GM18951 (cell line): ENCODE data around the gene SSR3.
"Not testable (repeated sequence)": the region's sequence is repeated elsewhere in the genome, so short reads cannot be mapped to it uniquely, and the experiment has no call there.

Source experiments
- POLR2A ChIP-seq: IDR thresholded peaks from 4 replicates; pipeline ENCODE4 v1.6.1; 2011; ENCODE audit warnings: mild to moderate bottlenecking; ENCODE audit not compliant: insufficient read length, insufficient read depth; ENCODE audit errors: extremely low read depth
- in situ Hi-C: fragments of 300-500 bp; cut with MboI; formaldehyde crosslinking; loops from one replicate; pipeline ENCODE4 v1.12.0; 2022; ENCODE audit warnings: low sequenced_read_pairs, mixed read lengths, inconsistent platforms; ENCODE audit not compliant: unreplicated experiment

SSR3 gene

GRCh38 chr3:156586905-156587759, 32.2 kb upstream of the SSR3 start:
- no peak for TF ChIP-seq POLR2A
- in situ Hi-C loops = no loop called here

DNA sequence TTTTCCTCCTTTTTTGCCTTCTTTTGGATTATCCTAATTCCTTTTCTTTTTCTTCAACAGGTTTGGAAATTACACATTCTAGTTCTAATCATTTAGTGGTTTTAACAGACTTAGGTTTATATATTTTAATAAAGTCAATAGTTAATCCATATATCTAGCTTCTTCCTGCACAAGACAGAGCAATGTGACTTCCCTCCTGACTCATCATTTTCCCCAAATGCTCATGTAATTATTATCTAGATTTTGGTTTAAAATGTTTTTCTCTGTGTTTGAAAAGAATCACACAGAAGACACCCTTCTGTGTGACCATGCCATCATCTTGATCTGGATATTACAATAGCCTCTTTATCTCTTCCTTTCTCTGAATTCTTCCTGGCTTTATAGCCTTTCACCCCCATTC, 28.6 kb upstream of the SSR3 start:
- in situ Hi-C loops = no loop called here
- TF ChIP-seq POLR2A = no peak

- in situ Hi-C loops = no loop called here
- no peak for TF ChIP-seq POLR2A
These were observed 27.7 kb upstream of the SSR3 start for GRCh38 chr3:156582532-156583183.

DNA sequence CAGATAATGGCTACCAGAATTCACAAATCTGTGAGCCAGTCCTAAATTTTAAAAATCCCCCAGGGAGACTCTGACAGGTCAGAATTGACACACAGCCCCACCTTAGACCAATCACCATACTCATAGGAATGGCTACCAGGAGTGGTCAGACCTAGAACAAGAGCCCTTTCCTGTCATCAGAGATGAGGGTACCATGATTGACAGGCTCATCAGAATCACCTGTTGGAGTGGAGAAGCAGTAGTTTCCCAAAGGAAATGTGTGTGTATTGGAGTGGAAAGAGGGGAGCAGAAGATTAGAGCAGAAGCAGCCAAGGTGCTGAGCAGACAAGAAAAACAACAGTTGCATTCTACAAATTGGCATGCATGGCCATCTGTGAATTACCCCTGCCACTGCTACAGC, 27.0 kb upstream of the SSR3 start:
- no peak for TF ChIP-seq POLR2A
- in situ Hi-C loops = no loop called here

DNA sequence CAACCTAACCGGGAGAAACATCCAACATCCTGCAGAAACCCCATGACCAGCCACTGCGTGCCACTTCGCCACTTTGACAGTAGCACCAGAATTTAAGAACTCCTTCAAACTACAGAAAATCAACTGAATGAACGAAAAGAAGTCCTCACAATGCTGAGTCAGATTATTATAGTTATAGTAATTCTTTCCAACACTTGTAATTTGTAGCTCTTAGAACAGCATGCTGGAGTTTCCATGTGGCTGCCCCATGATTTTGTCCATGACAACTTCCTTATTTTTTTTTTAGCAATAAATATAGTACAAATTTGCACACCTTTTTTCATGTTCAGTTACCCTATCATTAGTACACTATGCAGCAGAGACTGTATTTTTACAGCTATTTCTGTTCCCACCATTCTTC, 26.1 kb upstream of the SSR3 start:
- no peak for TF ChIP-seq POLR2A
- in situ Hi-C loops = no loop called here

DNA sequence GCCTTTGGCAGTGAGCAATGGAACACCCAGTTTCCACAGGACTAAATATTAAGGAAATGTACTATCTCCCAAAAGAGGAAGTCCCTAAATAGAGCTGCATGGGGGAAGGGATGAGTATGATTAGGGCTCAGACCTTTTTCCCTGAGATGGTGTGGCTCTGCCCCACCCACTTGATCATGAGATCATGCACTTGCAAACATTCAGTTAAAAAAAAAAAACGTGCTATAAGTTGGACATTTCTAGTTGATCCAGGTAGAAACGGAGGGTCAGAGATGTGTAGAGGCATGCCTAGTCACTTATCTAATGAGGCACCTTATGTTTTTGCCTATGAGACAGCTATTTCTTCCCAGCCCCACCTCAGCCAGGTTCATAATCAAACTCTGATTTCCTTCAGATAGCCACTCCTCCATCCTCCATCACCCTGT, 24.5 kb upstream of the SSR3 start:
- TF ChIP-seq POLR2A = no peak

GRCh38 chr3:156577736-156578135, 22.8 kb upstream of the SSR3 start:
- no peak for TF ChIP-seq POLR2A
- in situ Hi-C loops = no loop called here

More for the DNA sequence above, 24.5 kb upstream of the SSR3 start:
- in situ Hi-C loops = no loop called here

DNA sequence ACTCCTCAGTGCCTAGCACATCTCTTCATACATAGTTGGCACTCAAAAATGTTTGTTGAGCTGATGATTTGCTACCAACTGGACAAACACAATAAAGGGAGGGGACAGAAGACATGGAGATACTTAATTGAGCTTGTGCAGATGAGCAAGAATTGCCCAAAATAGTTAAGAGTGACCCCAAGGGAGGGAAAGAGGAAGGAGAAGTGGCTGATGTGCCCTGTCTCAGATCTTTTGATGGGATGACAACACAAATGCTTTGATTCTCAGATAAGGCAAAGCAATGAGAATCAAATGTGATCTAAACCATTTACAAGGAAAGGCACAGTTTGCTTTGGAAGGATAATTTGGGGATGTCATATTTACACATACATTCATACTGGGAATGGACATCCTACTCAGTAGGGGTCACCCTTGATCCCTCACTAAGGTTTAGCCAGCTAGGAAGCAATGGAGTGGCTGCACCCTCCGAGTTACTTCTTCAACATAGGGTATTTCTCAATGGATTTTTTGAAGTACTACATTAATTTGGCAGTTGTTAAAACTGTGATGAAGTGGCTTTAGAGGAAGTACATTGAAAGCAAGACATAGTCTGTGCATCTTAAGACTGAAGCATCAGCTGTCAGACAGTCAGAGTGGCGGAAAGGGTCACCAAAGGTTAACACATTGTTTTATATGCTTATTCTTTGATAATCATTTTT, 21.9 kb upstream of the SSR3 start:
- in situ Hi-C loops = no loop called here
- no peak for TF ChIP-seq POLR2A

GRCh38 chr3:156576051-156576450, 21.1 kb upstream of the SSR3 start:
- in situ Hi-C loops = no loop called here
- no peak for TF ChIP-seq POLR2A

DNA sequence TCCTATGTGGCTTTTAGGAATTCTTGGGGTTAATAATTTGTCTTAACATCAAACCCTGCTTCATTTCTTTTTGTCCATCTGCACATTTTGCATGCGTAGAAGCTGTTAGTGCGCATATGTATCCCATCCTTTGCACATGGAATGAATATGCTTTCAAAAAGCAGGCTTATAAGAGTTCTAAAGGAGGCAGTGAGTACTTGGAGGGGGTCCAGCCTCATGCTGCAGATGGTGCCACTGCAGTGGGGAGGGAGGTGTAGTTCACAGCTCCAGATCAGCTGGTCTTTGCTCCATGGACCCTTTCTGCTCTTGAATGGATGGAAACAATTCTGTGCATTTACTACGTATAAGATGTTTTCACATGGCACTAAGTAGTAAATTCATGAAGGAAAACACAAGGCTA, 20.7 kb upstream of the SSR3 start:
- in situ Hi-C loops = no loop called here
- no peak for TF ChIP-seq POLR2A

- in situ Hi-C loops = not testable (repeated sequence)
These were observed 15.0 kb upstream of the SSR3 start for GRCh38 chr3:156569881-156570280.

- in situ Hi-C loops = not testable (repeated sequence)
These were observed 14.1 kb upstream of the SSR3 start for GRCh38 chr3:156569016-156569415.

DNA sequence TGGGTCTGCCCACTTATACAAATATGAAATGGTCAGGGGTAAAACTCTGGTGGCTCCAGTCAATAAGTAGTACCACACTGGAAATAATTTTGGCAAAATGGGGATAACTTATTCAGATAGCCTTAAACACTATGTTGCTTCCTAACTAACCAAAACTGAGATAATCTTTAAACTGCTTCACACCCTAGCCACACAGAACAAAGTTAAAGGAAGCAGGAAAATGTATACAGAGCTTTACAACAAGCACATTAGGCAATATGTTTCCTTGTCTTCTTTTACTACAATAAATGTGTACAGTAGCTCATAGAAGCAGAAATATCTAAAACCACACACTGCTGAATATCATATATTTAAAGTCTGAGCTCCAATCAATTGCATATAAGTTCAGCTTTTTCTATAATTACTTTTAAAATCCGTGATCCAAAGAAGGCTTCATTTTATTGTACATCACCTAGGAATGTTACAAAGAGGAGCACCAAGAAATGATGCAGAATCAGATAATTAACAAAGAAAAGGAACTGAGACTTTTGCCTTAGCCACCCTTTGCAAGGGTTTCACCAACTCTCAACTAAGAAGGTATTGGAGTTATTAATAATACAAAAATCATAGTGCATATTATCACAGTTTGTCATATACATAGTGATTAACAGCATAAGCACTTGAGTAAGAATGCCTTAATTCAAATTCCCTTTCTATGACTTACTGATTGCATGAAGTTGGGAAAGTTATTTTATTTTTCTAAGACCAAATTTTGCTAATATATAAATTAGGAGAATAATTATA, 9.2 kb upstream of the SSR3 start:
- in situ Hi-C loops = no loop called here
- TF ChIP-seq POLR2A = no peak

DNA sequence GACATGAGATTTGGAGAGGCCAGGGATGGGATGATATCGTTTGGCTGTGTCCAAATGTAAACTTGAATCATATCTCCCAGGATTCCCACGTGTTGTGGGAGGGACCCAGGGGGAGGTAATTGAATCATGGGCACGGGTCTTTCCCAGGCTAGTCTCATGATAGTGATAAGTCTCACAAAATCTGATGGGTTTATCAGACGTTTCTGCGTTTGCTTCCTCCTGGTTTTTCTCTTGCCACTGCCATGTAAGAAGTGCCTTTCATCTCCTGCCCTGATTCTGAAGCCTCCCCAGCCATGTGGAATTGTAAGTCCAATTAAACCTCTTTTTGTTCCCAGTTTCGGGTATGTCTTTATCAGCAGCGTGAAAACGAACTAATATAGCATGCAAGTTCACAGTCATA, 7.6 kb upstream of the SSR3 start:
- in situ Hi-C loops = not testable (repeated sequence)
